HL-60/S4 treated with retinoic acid at 250 ng/mL for 4 days and 3 days (cell line): ENCODE data around the gene DESI1.
"Not testable (repeated sequence)": the region's sequence is repeated elsewhere in the genome, so short reads cannot be mapped to it uniquely, and the experiment has no call there.

ENCODE experiments used
- in situ Hi-C: fragments of 300-500 bp; cut with MboI; formaldehyde crosslinking; loops from 2 replicates; pipeline ENCODE4 v1.7.0; 2022; ENCODE audit warnings: low sequenced_read_pairs

The DESI1 gene

GRCh38 chr22:41561788-41562187, 59.1 kb downstream of the DESI1 start:
- in situ Hi-C loops = no loop called here

DNA sequence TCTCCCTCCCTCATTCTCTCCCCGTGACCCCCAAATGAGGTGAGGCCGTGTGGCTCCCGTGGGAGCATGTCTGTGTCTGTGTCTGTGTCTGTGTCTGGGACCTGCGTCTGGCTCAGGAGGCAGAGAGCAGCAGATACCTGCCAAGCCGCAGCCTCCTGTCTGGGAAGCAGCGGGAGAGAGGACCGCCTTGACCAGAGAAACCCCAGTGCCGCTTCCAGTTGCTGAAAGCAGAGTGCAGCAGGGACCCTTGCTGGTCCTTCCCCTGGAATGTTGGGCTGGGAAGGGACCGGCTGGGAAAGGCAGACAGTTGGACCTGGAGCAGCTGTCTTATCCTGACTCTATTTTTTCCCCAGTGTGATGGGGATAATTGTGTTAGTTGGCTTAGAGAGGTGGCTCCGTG, 59.5 kb downstream of the DESI1 start:
- in situ Hi-C loops = no loop called here

GRCh38 chr22:41560095-41560471, 60.8 kb downstream of the DESI1 start:
- in situ Hi-C loops = no loop called here

DNA sequence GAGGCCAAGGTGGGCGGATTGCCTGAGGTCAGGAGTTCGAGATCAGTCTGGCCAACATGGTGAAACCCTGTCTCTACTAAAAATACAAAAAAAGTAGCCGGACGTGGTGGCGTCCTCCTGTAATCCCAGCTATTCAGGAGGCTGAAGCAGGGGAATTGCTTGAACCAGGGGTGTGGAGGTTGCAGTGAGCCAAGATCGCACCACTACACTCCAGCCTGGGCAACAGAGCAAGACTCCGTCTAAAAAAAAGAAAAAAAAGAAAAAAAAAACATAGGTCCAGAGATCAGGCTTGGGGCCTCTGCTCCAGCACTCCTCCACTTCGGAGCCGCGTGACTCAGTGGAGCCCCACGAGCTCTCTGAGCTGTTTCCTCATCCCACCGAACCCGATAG, 62.6 kb downstream of the DESI1 start:
- in situ Hi-C loops = not testable (repeated sequence)

DNA sequence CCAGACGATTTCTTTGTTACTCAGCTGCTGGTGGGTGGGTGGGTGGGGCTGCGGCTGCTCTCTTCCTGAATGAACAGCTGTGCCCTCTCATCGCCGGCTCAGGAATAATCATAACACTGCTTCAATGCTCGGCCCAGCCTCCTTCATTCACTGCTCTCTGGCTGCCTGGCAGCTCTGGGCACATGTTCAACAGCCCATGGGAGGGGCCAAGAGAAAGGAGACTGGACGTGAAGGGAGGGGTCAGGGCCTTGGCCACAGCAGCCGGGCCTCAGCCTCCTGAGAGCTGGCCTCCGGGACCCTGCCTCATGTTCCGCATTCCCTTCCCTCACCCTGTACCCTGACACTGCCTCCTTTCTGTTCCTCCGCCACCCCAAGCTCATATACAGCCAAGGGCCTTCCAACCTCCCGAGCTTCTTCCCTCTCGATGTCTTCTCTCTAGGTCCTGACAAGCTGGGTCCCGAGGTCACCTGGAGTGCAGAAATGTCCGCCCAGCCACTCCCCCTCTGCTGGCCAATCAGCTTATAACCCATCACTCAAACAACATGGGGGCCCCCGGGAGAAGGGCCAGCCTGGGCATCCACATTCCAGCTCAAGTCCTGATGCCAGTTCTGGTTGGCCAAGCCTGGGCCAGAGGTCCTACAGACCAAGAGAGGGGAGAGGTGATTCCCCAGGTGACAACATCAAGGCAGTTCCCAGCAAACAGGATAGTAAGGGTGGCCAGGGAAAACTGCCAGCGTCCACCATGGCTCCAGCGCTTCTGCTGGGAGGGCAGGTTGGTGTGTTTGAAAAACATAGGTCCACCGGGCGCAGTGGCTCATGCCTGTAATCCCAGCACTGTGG, 63.2 kb downstream of the DESI1 start:
- in situ Hi-C loops = no loop called here

GRCh38 chr22:41556561-41556960, 64.3 kb downstream of the DESI1 start:
- in situ Hi-C loops = no loop called here

GRCh38 chr22:41555325-41555982, 65.4 kb downstream of the DESI1 start:
- in situ Hi-C loops = no loop called here

DNA sequence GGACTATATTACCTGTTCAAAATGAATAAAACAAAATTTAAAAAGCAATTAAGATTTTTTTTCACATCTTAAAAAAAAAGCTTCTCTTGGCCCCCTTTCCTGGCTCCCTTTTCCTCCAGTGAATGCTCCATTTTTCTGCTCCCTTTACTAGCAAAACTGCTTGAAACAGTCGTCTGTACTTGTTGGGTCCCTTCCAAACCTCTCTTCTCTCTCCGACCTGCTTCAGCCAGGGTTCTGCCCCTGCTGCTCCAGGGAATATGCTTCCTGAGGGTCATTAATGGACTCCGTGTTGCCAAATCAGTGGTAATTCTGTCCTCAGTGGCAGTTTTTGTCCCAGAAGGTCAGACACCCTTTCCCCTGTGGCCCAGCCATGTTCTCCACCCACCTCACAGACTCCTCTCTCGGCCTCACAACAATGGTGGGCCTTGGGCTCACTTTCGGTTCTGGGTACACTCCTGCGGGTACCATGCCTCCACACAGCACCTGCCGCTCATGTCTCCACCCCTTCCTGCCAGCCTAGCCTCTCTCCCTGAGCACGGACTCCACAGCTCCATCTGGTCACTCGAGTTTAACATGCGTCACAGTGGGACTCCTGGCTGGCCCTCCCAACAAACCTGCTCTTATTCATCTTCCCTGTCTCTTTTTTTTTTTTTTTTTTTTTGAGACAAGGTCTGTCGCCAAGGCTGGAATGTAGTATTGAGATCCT, 68.8 kb downstream of the DESI1 start:
- in situ Hi-C loops = no loop called here

DNA sequence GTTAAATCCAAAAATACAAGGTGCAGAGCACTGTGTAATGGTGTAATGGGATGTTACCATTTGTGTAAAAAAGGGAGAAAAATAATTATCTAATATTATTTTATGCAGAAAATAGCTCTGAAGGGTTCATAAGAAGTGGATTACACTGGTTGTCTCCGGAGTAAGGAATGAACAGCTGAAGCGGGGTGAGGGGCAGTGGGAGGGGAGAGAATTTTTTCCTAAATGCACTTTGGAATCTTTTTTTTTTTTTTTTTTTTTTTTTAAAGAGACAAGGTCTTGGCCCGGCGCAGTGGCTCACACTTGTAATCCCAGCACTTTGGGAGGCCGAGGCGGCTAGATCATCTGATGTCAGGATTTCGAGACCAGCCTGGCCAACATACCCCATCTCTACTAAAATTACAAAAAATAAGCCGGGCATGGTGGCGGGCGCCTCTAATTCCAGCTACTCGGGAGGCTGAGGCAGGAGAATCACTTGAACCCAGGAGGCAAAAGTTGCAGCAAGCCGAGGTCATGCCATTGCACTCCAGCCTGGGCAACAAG, 69.8 kb downstream of the DESI1 start:
- in situ Hi-C loops = no loop called here

- in situ Hi-C loops = no loop called here
These were observed 72.0 kb downstream of the DESI1 start for GRCh38 chr22:41548830-41549211.
